Fibroblast of pulmonary artery (primary cell): ENCODE data around the gene LRRC8B.

Experiments
- DNase-seq: peaks from one replicate; pipeline ENCODE4 v3.0.0-alpha.2; 2010; ENCODE audit warnings: low read depth
- H3K4me3 ChIP-seq: replicated peaks from 2 replicates; pipeline ENCODE4 v1.5.1; 2011; ENCODE audit warnings: low read depth, mild to moderate bottlenecking, control low read depth, low read length, moderate library complexity
- CTCF ChIP-seq: IDR thresholded peaks from 2 replicates; pipeline ENCODE4 v1.5.1; 2011; ENCODE audit warnings: mild to moderate bottlenecking, control low read depth, low read length, inconsistent platforms; ENCODE audit errors: missing control alignments

LRRC8B gene

GRCh38 chr1:89633800-89634625 lies 109.4 kb downstream of the LRRC8B start:
- no peak for TF ChIP-seq CTCF
- peak; percentile 53 for DNase-seq
- H3K4me3 ChIP-seq: peak overlapping the region; percentile 82

GRCh38 chr1:89635825-89636815 lies 111.5 kb downstream of the LRRC8B start:
- TF ChIP-seq CTCF: no peak
- peak overlapping the region; percentile 15 for H3K4me3 ChIP-seq
- DNase-seq: peak; percentile 66

GRCh38 chr1:89637496-89637895 lies 112.9 kb downstream of the LRRC8B start:
- DNase-seq: no peak
- no peak overlapping the region for H3K4me3 ChIP-seq
- no peak for TF ChIP-seq CTCF

- no peak for DNase-seq
- no peak for TF ChIP-seq CTCF
- no peak overlapping the region for H3K4me3 ChIP-seq
Observed at GRCh38 chr1:89640440-89640839, 115.8 kb downstream of the LRRC8B start.

- DNase-seq: no peak
- TF ChIP-seq CTCF: no peak
Observed at GRCh38 chr1:89641781-89642180, 117.2 kb downstream of the LRRC8B start.

GRCh38 chr1:89643577-89643976 lies 118.9 kb downstream of the LRRC8B start:
- no peak for TF ChIP-seq CTCF
- DNase-seq: no peak
- H3K4me3 ChIP-seq: no peak overlapping the region

More at GRCh38 chr1:89641781-89642180, 117.2 kb downstream of the LRRC8B start:
- no peak overlapping the region for H3K4me3 ChIP-seq
